Nephron (organoid): ENCODE data around the gene LMO4.

Experiments
- H3K27ac Mint-ChIP-seq, 3 experiments: 2 replicates each; pipeline ENCODE4 v1.8.0; 2020; ENCODE audit warnings: mixed read lengths in 3 of 3, mild to moderate bottlenecking in 2 of 3, moderate library complexity in 1 of 3
- H3K27me3 Mint-ChIP-seq: 2 replicates; pipeline ENCODE4 v1.8.0; 2021; ENCODE audit warnings: low read depth, mild to moderate bottlenecking, moderate library complexity, mixed read lengths
- H3K36me3 Mint-ChIP-seq: 2 replicates; pipeline ENCODE4 v1.8.0; 2020; ENCODE audit warnings: low read depth, mixed read lengths
- H3K4me1 Mint-ChIP-seq: 2 replicates; pipeline ENCODE4 v1.8.0; 2020; ENCODE audit warnings: mixed read lengths
- H3K4me3 Mint-ChIP-seq, 3 experiments: 2 replicates each; pipeline ENCODE4 v1.8.0; 2020; ENCODE audit warnings: mild to moderate bottlenecking in 3 of 3, mixed read lengths in 3 of 3, moderate library complexity in 2 of 3
- H3K9me3 Mint-ChIP-seq: 2 replicates; pipeline ENCODE4 v1.8.0; 2020; ENCODE audit warnings: mixed read lengths
- TF ChIP-seq, protein P1 (sequence below), 3 experiments: fragments of 200-600 bp; sonication (generic); IDR thresholded peaks; one replicate each; pipeline ENCODE4 v1.5.0; 2021; ENCODE audit warnings: antibody characterized with exemption in 3 of 3; ENCODE audit not compliant: unreplicated experiment in 3 of 3

The LMO4 gene

DNA sequence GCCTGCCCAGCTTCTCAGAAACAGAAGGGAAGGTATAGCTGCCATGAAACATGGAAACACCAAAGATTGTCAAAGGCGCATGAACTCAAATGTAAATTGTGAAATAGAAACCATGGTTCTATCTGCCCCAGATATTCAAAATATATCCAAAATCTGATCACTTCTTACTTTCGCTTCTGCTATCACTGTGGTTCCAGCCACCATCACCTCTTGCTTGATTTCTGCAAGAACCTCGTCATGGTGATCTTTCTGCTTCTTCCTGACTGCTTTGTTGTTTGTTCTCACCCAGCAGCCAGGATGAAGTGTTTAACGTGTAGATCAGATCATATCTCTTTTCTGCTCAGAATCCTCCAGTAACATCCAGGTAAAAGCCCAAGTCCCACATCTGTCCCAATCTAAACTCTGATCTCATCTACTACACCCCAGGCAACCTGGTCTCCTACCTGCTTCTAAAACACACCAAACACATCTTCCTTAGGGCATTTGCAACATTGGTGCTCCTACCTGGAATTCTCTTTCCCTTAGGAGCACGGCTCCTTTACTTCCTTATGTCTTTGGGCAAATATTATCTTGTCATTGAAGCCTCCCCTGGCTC, 10.5 kb upstream of the LMO4 start:
- Mint-ChIP-seq H3K4me1 (no peaks in the 10 kb centered on the region), H3K27me3 (peaks cover 6% of the 10 kb centered on the region), H3K4me3 (no peak overlapping the region), H3K27ac (no peak overlapping the region), H3K36me3 (no peaks in the 10 kb centered on the region), H3K9me3 (no peaks in the 10 kb centered on the region)
- TF ChIP-seq, protein P1, sequence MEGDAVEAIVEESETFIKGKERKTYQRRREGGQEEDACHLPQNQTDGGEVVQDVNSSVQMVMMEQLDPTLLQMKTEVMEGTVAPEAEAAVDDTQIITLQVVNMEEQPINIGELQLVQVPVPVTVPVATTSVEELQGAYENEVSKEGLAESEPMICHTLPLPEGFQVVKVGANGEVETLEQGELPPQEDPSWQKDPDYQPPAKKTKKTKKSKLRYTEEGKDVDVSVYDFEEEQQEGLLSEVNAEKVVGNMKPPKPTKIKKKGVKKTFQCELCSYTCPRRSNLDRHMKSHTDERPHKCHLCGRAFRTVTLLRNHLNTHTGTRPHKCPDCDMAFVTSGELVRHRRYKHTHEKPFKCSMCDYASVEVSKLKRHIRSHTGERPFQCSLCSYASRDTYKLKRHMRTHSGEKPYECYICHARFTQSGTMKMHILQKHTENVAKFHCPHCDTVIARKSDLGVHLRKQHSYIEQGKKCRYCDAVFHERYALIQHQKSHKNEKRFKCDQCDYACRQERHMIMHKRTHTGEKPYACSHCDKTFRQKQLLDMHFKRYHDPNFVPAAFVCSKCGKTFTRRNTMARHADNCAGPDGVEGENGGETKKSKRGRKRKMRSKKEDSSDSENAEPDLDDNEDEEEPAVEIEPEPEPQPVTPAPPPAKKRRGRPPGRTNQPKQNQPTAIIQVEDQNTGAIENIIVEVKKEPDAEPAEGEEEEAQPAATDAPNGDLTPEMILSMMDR (IDR thresholded peaks at IDR 0.05; ENCODE audit: unreplicated experiment in 3 of 3): no peak

DNA sequence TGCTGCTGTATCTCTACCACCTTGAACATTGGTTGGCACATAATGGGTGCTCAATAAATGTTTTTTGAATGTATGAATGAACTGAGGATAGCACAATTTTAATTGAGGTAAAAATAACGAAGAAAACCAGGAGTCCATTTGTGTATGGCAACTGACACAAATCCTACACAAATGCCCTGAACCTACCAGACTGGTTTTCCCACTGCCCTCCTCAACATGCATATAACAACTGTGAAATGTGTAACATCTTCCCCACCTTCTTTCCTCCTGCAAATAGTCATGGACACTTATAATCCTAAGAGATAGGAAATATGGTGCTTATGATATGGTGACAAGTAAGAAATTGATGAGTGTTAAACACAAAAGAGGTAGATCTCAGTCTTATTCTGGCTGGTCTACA, 9.9 kb upstream of the LMO4 start:
- Mint-ChIP-seq H3K4me3 (no peak overlapping the region), H3K27me3 (peaks cover under 1% of the 10 kb centered on the region), H3K9me3 (no peaks in the 10 kb centered on the region), H3K36me3 (no peaks in the 10 kb centered on the region), H3K27ac (no peak overlapping the region), H3K4me1 (no peaks in the 10 kb centered on the region)
- TF ChIP-seq, protein P1 (IDR thresholded peaks at IDR 0.05; ENCODE audit: unreplicated experiment in 3 of 3): no peak

DNA sequence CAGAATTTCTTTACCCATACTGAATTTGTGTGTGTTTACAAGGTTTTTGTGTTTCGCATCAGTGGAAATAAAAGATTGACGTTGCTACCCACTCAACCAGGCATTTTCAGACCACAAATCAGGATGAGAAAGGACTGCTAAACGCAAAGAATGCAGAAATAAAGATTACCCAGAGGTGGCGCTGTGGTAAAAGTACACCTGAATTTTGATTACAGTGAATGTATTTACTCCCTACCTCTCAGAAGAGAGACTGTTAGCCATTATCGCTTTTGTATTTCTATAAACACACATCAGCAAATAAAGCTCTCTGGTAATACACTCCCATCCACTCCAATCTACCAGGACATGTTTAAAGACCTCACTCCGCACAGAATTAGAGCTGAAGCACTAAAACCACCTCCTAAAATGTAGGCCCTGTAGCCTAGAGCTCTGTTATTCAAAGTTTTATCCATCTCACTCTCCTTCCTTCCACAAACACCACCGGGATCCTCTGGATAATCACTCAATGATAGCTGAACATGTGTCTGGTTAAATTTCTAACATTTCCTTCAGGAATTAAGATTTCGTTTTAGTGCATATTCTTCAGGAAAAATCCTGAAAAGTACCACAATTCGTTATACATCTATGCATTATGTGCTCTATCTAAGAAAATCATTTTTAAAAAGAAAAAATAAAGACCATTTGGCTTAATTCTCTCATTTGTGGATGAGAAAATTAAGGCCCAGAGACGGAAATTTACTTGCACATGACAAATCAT, 2.5 kb upstream of the LMO4 start:
- Mint-ChIP-seq H3K36me3 (no peaks in the 10 kb centered on the region), H3K27ac (peak overlapping the region; percentile 27 to 75 (median 66)), H3K27me3 (no peaks in the 10 kb centered on the region), H3K9me3 (no peaks in the 10 kb centered on the region), H3K4me1 (peaks cover 20% of the 10 kb centered on the region), H3K4me3 (peak overlapping the region; percentile 68 to 79 (median 73))
- TF ChIP-seq, protein P1 (IDR thresholded peaks at IDR 0.05; ENCODE audit: unreplicated experiment in 3 of 3): peak; percentile 75 to 80 (median 78)

DNA sequence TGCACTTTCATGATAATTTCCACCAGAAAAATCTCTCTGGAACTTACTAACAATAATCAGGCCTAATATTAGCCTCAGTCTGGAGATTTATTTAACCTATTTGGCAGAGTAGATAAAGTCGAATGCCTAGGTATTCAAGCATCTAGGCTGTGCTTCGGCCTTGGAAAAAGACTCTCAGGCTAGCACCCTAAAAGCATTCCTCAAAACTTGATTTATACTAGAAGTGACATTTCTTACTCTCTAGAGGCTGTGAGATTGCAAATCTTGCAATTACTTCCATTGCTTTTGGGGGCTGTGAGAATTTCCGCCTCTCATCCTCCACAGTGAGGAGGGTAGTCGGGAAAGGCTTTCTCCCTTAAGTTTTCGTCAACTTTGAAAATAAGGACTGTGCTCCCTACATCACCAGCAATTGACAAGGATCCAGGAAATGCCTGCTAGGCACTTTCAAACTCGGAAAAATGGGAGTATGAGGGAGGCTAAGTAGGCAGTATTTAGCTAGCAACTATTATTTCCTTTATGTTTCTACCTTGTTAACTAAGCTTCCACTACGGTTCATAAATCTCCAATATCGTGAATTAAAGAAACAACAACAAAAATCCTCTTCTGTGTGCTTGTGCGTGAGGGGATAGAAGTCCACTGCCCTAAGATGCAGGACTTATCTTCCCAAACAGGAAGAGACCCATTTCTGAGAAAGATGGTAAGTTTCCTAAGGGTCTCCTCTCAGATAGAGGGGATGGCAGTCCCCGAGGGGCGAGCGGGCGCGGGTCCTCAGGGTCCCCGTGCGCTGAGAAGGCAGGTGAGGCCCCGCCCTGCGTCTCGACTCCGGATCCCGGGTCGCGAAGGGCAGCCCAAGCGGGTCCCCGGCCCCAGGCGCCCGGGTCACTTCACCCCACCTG, 1.1 kb upstream of the LMO4 start:
- H3K27me3 Mint-ChIP-seq: peaks cover 6% of the 10 kb centered on the region
- peaks cover 29% of the 10 kb centered on the region for H3K4me1 Mint-ChIP-seq
- H3K4me3 Mint-ChIP-seq: peak overlapping the region; percentile 93 to 94 (median 94)
- no peaks in the 10 kb centered on the region for H3K9me3 Mint-ChIP-seq
- H3K36me3 Mint-ChIP-seq: peaks cover 8% of the 10 kb centered on the region
- peak overlapping the region; percentile 89 to 96 (median 96) for H3K27ac Mint-ChIP-seq
- TF ChIP-seq, protein P1 (IDR thresholded peaks at IDR 0.05; ENCODE audit: unreplicated experiment in 3 of 3): no peak

DNA sequence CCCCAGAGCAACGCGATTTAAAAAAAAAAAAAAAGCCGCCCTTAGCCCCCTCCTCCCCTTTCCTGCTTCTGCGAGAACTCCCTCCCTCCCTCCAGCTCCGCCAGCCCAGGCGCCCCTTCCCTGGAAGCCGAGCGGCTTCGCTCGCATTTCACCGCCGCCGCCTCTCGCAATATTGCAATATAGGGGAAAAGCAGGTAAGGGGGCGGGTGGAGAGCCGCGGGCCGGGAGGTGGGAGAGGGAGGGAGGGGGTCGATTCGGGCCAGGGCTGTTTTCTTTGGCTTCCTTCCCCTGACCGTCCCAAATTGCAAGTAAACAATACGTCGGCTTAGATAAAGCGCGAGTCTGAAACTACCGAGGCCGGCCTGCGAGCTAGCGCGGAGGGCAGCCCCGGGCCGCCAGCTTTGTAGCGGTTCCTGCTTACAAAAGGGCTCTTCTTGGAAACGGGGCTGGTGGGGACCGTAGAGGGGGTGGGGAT, 408 bp downstream of the LMO4 start:
- TF ChIP-seq, protein P1 (IDR thresholded peaks at IDR 0.05; ENCODE audit: unreplicated experiment in 3 of 3): no peak
- Mint-ChIP-seq H3K27me3 (peaks cover 10% of the 10 kb centered on the region), H3K9me3 (no peaks in the 10 kb centered on the region), H3K36me3 (peaks cover 20% of the 10 kb centered on the region), H3K4me1 (peaks cover 43% of the 10 kb centered on the region), H3K4me3 (peak overlapping the region; percentile 91 to 94 (median 93)), H3K27ac (peak overlapping the region; percentile 89 to 98 (median 94))
